GM23338 (cell line): Measurements from ENCODE around the gene PIGK.

Experiments used
- CREB1 ChIP-seq: fragments of 250-450 bp; sonication (Bioruptor Pico); IDR thresholded peaks from 2 replicates; pipeline ENCODE4 v1.5.0; 2020; ENCODE audit warnings: low read depth, mild to moderate bottlenecking, moderate library complexity
- CTCF ChIP-seq, 2 experiments: fragments of 200-600 bp in 1 of 2; sonication (generic) in 1 of 2; conservative IDR thresholded peaks; 2 replicates each; pipeline versions ENCODE4 v1.5.1 to v1.6.1; 2016 to 2017; ENCODE audit warnings: antibody characterized with exemption in 2 of 2, low read depth in 2 of 2, mild to moderate bottlenecking in 2 of 2, moderate library complexity in 1 of 2
- ETS1 ChIP-seq: IDR thresholded peaks from 2 replicates; pipeline ENCODE4 v1.6.1; 2016; ENCODE audit warnings: antibody characterized with exemption
- EZH2 ChIP-seq: fragments of 200-600 bp; sonication (generic); IDR thresholded peaks from one replicate; pipeline ENCODE4 v1.8.0; 2017; ENCODE audit warnings: antibody characterized with exemption, mild to moderate bottlenecking, low read depth; ENCODE audit not compliant: unreplicated experiment
- EZH2phosphoT487 ChIP-seq: fragments of 200-600 bp; sonication (generic); IDR thresholded peaks from one replicate; pipeline ENCODE4 v1.8.1; 2018; ENCODE audit warnings: antibody characterized with exemption; ENCODE audit not compliant: unreplicated experiment
- JUNB ChIP-seq: IDR thresholded peaks from one replicate; pipeline ENCODE4 v1.6.1; 2016; ENCODE audit warnings: antibody characterized with exemption; ENCODE audit not compliant: unreplicated experiment
- POLR2AphosphoS5 ChIP-seq: IDR thresholded peaks from 2 replicates; pipeline ENCODE4 v1.6.1; 2016; ENCODE audit warnings: antibody characterized with exemption, low read depth
- REST ChIP-seq: IDR thresholded peaks from one replicate; pipeline ENCODE4 v1.6.1; 2018; ENCODE audit warnings: antibody characterized with exemption; ENCODE audit not compliant: unreplicated experiment
- STAT1 ChIP-seq: IDR thresholded peaks from one replicate; pipeline ENCODE4 v1.6.1; 2016; ENCODE audit warnings: antibody characterized with exemption; ENCODE audit not compliant: unreplicated experiment
- ZNF114 ChIP-seq: fragments of 250-450 bp; sonication (Bioruptor Pico); IDR thresholded peaks from 2 replicates; pipeline ENCODE4 v1.5.0; 2020; ENCODE audit warnings: mild to moderate bottlenecking, moderate library complexity
- ZNF462 ChIP-seq: fragments of 250-450 bp; sonication (Bioruptor Pico); IDR thresholded peaks from 2 replicates; pipeline ENCODE4 v1.5.0; 2020; ENCODE audit warnings: mild to moderate bottlenecking, moderate library complexity

GRCh38 chr1:77220687-77221463 is 1.6 kb upstream of the PIGK start:
- TF ChIP-seq CTCF (conservative IDR thresholded peaks at IDR 0.05; ENCODE audit: low read depth in 2 of 2) (no peak), EZH2 (no peak), JUNB (no peak), CREB1 (CRISPR knock-in tag) (no peak), EZH2phosphoT487 (no peak), POLR2AphosphoS5 (no peak), STAT1 (no peak), REST (no peak), ZNF462 (no peak), ETS1 (no peak), ZNF114 (CRISPR knock-in tag) (no peak)
